ENCODE data around the gene LNPEP.
"Not testable (repeated sequence)": the region's sequence is repeated elsewhere in the genome, so short reads cannot be mapped to it uniquely, and the experiment has no call there.

Gene LNPEP

GRCh38 chr5:96930589-96930988, 5.3 kb upstream of the LNPEP start:
- DNase-seq, result no peak

GRCh38 chr5:96931037-96931436, 4.8 kb upstream of the LNPEP start:
- not testable (repeated sequence) for DNase-seq

GRCh38 chr5:96931605-96932004, 4.3 kb upstream of the LNPEP start:
- no peak for DNase-seq

GRCh38 chr5:96932026-96932425, 3.9 kb upstream of the LNPEP start:
- no peak for DNase-seq

- DNase-seq, result no peak
These were observed 1.8 kb upstream of the LNPEP start for GRCh38 chr5:96933764-96934707.

DNA sequence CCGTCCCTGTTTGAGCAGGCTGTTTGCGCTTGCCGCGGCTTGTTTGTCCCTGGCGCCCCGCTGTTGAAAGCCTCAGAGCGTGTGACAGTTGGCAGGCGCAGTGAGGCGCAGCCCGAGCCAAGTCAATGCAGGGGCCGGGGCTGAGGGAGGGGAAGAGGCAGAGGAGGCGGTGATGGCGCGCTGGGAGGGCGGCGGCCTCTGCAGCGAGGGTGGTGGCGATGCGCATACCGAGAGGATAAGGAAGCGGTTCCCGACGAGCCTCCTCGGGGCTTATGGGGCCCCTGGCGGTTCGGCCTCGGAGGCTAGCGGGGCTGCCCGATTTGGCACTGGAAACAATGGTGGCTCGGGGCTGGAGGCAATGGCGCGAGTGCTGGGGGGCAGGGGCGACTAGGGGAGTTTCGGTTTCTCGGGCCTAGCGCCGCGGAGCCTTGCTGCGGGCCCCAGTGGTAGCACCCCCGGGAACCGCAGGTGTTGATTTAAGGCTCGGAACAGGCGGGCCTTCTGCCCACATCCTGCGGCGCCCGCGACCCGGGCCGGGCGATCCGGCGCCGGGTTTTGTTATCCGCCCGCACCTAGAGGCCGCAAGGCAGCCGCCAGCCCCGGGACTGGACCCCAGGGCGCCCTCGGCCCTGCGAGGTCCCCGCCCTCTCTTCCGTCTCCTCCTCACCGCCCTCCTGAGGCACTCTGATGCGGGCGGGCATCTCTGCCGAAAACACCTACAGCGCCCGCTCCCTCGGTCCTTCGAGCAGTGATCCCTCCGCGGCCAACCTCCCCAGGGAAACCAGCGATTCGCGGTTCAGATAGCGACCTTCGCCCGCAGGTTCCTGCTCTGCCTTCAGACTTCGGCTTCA, 947 bp upstream of the LNPEP start:
- peak; percentile 75 for DNase-seq

DNA sequence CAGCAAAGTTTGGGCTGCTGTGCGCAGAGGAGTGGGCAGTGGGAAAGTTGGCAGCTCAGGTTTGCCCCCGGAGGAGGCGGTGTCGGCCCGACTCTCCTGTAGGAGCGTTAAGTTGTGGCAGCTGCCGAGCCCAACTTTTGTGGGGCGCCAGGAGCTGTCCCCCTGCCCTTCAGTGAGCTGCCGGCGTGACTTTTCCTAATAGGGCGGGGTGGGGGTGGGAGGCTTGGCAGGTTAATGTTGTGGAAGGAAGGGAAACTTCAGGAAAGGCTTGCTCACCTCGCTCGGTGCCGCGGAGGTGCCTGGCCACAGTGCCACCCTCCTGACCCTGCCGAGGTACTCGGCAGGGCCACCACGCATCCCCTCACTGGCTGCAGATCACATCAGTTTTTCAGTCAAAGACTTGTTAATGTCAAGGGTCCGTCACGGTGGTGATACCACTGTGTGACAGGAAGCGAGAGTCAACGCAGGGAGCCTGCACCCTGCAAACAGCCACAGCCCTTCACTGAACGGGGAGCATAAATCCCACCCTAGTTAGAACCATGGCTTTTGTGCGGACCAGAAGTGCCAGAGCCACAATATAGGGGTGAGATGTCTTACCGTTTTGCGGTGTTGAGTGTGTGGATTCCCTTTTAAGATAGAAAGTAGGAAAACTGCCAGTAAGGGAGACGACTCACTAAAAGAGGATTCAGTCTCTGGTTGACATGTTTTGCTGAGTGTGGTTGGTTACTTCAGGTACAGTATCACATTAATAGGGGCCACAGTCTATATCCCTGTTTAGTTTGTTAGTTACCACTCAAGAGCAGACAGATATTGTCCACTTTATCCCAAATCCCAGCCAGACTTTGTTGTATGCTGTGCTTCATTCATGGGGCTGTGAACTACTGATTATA, 796 bp downstream of the LNPEP start:
- no peak for DNase-seq

DNA sequence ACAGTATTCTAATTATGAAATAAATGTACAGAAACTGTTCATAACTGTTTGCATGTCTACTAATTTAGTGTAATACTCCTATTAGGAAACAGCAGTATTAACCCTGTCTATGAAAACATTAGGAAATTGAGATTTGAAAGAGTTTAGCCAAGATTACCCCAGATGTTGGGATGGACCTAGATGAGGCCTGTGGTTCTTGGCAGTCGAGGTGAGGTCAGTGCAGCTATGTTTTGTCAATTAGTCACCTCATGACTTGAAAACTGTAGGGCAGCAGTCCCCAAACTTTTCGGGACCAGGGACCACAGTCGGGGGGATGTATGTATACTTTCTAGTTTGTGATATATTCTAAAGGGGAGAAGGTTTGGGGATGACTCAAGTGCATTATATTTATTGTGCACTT, 4.7 kb downstream of the LNPEP start:
- DNase-seq, result no peak

DNA sequence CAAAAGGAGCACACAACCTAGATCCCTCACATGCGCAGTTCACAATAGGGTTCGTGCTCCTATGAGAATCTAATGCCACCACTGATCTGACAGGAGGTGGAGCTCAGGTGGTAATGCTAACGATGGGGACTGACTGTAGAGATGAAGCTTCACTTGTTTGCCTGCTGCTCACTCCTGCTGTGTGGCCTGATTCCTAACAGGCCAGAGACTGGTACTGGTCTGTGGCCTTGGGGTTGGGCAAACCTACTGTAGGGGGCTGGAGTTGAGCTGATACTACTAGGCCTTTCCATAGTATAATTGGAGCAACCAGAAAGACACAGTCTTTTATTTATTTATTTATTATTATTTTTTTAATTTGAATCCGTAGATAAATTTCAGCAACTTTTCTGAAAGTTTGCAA, 5.3 kb downstream of the LNPEP start:
- no peak for DNase-seq

- DNase-seq, result no peak
These were observed 6.2 kb downstream of the LNPEP start for GRCh38 chr5:96942078-96942477.

GRCh38 chr5:96942911-96943310, 7.0 kb downstream of the LNPEP start:
- no peak for DNase-seq

- no peak for DNase-seq
These were observed 7.9 kb downstream of the LNPEP start for GRCh38 chr5:96943799-96944198.

GRCh38 chr5:96945144-96945897, 9.4 kb downstream of the LNPEP start:
- no peak for DNase-seq

DNA sequence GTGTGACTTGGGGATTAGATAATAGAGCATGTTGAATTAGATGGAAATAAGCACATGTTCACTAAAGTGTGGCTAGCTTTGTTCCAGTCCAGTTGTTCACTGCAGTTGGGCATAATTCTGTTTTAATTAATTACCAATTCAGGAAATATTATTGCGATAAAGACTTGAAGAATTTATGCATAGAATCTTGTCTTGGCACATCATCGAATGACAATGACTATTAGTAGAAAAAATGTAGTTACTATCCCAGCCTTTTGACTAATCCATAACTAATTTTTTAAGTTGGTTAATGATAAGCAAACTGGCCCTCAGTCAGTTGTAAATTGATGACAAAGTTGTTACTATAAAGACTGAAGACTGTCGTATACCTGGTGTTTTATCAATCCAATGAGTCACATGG, 10.5 kb downstream of the LNPEP start:
- no peak for DNase-seq

GRCh38 chr5:96952118-96952750, 16.4 kb downstream of the LNPEP start:
- DNase-seq, result no peak

GRCh38 chr5:96952974-96953730, 17.3 kb downstream of the LNPEP start:
- DNase-seq, result no peak

GRCh38 chr5:96957254-96958049, 21.6 kb downstream of the LNPEP start:
- no peak for DNase-seq

DNA sequence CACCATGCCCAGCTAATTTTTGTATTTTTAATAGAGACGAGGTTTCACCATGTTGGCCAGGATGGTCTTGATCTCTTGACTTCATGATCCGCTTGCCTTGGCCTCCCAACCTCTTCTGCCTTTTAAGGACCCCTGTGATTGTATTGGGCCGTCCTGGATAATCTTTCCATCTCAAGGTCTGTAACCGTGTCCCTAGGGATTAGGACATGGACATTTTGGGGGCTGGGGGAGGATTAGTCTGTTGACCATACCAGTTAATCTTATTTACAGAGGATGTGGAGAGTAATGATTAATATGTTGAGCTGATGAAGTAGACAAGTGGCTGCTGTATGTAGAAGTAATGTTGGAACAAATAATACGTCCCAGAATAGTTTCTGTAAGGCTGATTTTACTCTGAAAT, 23.1 kb downstream of the LNPEP start:
- DNase-seq, result no peak

DNA sequence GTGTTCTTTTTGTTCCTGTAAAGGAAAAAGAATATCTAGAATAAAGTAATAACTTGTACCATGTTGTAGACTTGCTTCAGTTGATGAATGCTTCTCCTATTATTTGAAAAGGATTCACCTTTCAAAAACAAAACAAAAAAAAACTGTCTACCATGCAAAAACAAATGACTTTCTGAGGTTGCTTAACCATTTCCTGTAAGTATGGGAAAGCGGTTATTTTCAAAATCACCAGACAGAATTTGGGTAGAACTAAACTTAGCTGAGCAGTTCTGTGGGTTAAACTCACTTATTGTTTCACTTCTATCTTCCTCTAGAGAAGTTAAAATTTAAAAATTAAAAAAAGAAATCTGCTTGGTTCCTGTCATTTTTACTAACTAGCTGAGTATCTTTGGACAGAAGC, 25.2 kb downstream of the LNPEP start:
- no peak for DNase-seq

GRCh38 chr5:96962540-96962991, 26.7 kb downstream of the LNPEP start:
- DNase-seq, result no peak
